ENCODE data around the gene FAM47E.

FAM47E gene

DNA sequence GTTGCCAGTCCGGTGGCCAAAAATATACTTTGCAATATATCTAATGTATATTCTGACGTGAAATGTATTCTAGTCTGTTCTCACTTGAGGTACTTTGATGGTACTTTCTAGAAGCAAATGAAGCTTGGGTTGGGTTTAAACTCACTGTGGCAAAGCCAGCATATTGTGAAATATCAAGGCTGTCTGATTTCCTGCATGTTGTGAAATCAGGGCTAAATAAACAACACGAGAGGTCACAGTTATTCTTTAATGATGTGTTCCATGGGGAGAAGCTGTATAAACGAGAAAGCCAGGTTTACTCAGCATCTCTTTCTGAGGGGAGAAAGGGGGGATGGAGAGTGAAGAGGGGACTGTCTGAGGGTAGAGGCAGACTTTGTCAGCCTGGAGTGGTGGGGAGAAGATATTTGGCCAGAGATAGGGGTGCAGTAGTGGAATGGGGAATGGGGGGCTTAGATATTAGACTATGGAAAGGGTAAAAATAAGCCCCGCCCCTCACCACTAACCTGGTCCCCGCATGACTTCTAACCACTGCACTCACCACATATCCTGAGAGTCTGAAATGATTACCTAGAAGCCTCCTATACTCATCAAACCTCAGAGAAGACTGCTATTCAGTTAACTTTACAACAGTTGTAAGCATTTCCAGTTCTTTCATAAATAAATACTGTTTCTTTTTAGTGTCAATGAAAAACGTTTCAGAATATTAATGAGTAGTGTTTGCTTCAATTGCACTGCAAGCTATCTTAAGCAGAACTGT lies 32.0 kb upstream of the FAM47E start:
- TF ChIP-seq NFIC (IDR thresholded peaks at IDR 0.05) (no peak), FOXM1 (IDR thresholded peaks at IDR 0.05; ENCODE audit: borderline replicate concordance, low read depth) (no peak), TAF1 (IDR thresholded peaks at IDR 0.05; ENCODE audit: low read depth) (no peak), CREB1 (IDR thresholded peaks at IDR 0.05; ENCODE audit: low read depth) (no peak), RAD21 (IDR thresholded peaks at IDR 0.05; ENCODE audit: low read depth) (no peak)
- TF ChIP-seq, protein P1, sequence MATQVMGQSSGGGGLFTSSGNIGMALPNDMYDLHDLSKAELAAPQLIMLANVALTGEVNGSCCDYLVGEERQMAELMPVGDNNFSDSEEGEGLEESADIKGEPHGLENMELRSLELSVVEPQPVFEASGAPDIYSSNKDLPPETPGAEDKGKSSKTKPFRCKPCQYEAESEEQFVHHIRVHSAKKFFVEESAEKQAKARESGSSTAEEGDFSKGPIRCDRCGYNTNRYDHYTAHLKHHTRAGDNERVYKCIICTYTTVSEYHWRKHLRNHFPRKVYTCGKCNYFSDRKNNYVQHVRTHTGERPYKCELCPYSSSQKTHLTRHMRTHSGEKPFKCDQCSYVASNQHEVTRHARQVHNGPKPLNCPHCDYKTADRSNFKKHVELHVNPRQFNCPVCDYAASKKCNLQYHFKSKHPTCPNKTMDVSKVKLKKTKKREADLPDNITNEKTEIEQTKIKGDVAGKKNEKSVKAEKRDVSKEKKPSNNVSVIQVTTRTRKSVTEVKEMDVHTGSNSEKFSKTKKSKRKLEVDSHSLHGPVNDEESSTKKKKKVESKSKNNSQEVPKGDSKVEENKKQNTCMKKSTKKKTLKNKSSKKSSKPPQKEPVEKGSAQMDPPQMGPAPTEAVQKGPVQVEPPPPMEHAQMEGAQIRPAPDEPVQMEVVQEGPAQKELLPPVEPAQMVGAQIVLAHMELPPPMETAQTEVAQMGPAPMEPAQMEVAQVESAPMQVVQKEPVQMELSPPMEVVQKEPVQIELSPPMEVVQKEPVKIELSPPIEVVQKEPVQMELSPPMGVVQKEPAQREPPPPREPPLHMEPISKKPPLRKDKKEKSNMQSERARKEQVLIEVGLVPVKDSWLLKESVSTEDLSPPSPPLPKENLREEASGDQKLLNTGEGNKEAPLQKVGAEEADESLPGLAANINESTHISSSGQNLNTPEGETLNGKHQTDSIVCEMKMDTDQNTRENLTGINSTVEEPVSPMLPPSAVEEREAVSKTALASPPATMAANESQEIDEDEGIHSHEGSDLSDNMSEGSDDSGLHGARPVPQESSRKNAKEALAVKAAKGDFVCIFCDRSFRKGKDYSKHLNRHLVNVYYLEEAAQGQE (IDR thresholded peaks at IDR 0.05; ENCODE audit: low read depth): no peak

DNA sequence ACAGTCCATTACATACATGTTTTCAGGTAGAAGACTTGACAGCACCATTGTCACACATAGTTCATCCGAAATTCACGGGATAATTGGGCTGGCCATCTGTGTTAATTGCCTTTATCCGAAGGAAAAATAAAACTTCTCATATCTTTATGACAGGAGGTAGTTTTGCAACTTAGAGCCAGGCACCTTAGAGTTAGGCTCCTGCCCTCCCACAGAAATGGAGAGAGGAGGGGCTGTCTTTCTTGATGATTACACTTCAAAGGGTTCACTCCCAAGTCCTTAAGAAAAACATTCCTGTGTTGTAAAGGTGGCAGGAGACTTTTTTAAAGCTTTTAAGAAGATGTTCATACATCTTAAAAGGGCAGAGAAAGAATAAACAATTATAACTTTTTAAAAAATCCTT lies 27.4 kb upstream of the FAM47E start:
- TF ChIP-seq TEAD4 (IDR thresholded peaks at IDR 0.05) (no peak), EGR1 (IDR thresholded peaks at IDR 0.05) (no peak), NFIC (IDR thresholded peaks at IDR 0.05) (no peak), EP300 (IDR thresholded peaks at IDR 0.05; ENCODE audit: borderline replicate concordance) (no peak), ZBTB7A (IDR thresholded peaks at IDR 0.05; ENCODE audit: low read depth) (no peak), RAD21 (IDR thresholded peaks at IDR 0.05; ENCODE audit: low read depth) (no peak), FOXM1 (IDR thresholded peaks at IDR 0.05; ENCODE audit: borderline replicate concordance, low read depth) (no peak)
- TF ChIP-seq, protein P2, sequence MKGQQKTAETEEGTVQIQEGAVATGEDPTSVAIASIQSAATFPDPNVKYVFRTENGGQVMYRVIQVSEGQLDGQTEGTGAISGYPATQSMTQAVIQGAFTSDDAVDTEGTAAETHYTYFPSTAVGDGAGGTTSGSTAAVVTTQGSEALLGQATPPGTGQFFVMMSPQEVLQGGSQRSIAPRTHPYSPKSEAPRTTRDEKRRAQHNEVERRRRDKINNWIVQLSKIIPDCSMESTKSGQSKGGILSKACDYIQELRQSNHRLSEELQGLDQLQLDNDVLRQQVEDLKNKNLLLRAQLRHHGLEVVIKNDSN (IDR thresholded peaks at IDR 0.05): no peak
- TF ChIP-seq, protein P3, sequence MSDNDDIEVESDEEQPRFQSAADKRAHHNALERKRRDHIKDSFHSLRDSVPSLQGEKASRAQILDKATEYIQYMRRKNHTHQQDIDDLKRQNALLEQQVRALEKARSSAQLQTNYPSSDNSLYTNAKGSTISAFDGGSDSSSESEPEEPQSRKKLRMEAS (IDR thresholded peaks at IDR 0.05): no peak

DNA sequence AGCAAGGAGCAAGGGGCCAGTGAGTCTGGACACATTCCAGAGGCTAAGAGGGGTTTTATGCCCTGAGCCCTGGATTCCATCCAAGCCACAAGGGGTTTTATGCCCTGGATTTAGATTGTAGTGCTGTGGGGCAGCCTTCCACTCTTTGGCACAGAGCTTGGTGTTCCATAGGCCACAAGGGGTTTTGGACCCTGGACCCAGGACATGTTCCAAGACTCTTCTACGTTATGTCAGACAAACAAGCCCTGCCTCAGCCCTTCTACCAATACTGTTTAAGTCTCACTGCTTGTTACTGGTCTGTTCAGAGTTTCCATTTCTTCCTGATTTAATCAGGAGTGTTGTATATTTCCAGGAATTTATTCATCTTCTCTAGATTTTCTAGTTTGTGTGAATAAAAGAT lies 25.1 kb upstream of the FAM47E start:
- TF ChIP-seq TCF12 (IDR thresholded peaks at IDR 0.05; ENCODE audit: low read depth) (no peak), YY1 (IDR thresholded peaks at IDR 0.05; ENCODE audit: low read depth) (no peak), ZBTB7A (IDR thresholded peaks at IDR 0.05; ENCODE audit: low read depth) (no peak), EGR1 (IDR thresholded peaks at IDR 0.05) (no peak), EP300 (IDR thresholded peaks at IDR 0.05; ENCODE audit: borderline replicate concordance) (no peak), TAF1 (IDR thresholded peaks at IDR 0.05; ENCODE audit: low read depth) (no peak), RAD21 (IDR thresholded peaks at IDR 0.05; ENCODE audit: low read depth) (no peak)
- TF ChIP-seq, protein P1 (IDR thresholded peaks at IDR 0.05; ENCODE audit: low read depth): no peak

DNA sequence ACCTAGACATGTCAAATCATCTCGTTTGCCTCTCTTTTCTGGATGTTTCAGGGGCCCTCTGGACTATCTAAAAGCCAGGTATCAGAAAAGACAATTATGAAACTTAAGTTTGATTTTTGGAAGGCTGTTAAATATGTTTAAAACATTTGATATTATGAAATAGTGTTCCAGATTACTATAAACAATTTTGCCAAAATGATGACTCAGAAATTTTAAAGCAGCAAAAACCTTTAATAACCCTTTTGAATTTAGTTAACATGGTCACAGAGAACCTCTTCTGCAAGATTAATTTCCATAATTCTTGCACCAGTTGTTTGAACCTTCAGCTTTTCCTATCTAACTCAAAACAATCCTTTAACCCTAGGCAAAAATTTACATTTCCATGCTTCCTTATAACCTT lies 18.8 kb upstream of the FAM47E start:
- TF ChIP-seq TAF1 (IDR thresholded peaks at IDR 0.05; ENCODE audit: low read depth) (no peak), CEBPB (IDR thresholded peaks at IDR 0.05) (no peak), NFIC (IDR thresholded peaks at IDR 0.05) (no peak), YY1 (IDR thresholded peaks at IDR 0.05; ENCODE audit: low read depth) (no peak), TEAD4 (IDR thresholded peaks at IDR 0.05) (no peak), ZBTB7A (IDR thresholded peaks at IDR 0.05; ENCODE audit: low read depth) (no peak), TCF12 (IDR thresholded peaks at IDR 0.05; ENCODE audit: low read depth) (no peak), CREB1 (IDR thresholded peaks at IDR 0.05; ENCODE audit: low read depth) (no peak), RAD21 (IDR thresholded peaks at IDR 0.05; ENCODE audit: low read depth) (no peak), FOXM1 (IDR thresholded peaks at IDR 0.05; ENCODE audit: borderline replicate concordance, low read depth) (no peak), EP300 (IDR thresholded peaks at IDR 0.05; ENCODE audit: borderline replicate concordance) (no peak), EGR1 (IDR thresholded peaks at IDR 0.05) (no peak)
- TF ChIP-seq, protein P2 (IDR thresholded peaks at IDR 0.05): no peak
- TF ChIP-seq, protein P1 (IDR thresholded peaks at IDR 0.05; ENCODE audit: low read depth): no peak
- TF ChIP-seq, protein P3 (IDR thresholded peaks at IDR 0.05): no peak
